GM19324 (cell line): ENCODE measurements around the gene DNAH17.

Experiments
- ATAC-seq: cut with Tn5 transposase; IDR thresholded peaks from one replicate; pipeline ENCODE4 v1.9.1; 2021; ENCODE audit warnings: mild to moderate bottlenecking, moderate library complexity; ENCODE audit not compliant: unreplicated experiment, low FRiP score

The DNAH17 gene, protein sequence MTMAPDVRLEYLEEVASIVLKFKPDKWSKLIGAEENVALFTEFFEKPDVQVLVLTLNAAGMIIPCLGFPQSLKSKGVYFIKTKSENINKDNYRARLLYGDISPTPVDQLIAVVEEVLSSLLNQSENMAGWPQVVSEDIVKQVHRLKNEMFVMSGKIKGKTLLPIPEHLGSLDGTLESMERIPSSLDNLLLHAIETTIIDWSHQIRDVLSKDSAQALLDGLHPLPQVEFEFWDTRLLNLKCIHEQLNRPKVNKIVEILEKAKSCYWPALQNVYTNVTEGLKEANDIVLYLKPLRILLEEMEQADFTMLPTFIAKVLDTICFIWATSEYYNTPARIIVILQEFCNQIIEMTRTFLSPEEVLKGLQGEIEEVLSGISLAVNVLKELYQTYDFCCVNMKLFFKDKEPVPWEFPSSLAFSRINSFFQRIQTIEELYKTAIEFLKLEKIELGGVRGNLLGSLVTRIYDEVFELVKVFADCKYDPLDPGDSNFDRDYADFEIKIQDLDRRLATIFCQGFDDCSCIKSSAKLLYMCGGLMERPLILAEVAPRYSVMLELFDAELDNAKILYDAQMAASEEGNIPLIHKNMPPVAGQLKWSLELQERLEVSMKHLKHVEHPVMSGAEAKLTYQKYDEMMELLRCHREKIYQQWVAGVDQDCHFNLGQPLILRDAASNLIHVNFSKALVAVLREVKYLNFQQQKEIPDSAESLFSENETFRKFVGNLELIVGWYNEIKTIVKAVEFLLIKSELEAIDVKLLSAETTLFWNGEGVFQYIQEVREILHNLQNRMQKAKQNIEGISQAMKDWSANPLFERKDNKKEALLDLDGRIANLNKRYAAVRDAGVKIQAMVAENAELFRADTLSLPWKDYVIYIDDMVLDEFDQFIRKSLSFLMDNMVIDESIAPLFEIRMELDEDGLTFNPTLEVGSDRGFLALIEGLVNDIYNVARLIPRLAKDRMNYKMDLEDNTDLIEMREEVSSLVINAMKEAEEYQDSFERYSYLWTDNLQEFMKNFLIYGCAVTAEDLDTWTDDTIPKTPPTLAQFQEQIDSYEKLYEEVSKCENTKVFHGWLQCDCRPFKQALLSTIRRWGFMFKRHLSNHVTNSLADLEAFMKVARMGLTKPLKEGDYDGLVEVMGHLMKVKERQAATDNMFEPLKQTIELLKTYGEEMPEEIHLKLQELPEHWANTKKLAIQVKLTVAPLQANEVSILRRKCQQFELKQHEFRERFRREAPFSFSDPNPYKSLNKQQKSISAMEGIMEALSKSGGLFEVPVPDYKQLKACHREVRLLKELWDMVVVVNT (N-terminal part only)

DNA sequence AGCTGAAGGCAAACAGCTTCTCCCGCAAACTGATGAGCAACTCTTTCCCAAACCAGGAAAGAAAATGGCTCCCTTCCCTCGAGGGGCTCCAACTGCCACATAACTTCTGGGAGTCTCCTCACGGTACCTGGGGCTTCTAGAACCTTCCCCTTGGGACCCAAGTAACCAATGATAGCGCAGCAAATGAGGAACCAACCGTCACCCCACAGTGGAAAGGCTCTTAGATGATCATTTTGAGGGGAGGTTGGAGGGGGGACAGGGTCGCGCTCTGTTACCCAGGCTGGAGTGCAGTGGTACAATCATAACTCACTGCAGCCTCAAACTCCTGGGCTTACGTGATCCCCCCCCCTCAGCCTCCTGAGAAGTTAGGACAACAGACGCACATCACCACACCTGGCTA, at the start of gene DNAH17:
Gene DNAH17, minus strand, starts transcription at position 101 of the 400 bp plus-strand sequence. CDS start 2,339 bp downstream, outside the sequence.
- no peak for ATAC-seq

DNA sequence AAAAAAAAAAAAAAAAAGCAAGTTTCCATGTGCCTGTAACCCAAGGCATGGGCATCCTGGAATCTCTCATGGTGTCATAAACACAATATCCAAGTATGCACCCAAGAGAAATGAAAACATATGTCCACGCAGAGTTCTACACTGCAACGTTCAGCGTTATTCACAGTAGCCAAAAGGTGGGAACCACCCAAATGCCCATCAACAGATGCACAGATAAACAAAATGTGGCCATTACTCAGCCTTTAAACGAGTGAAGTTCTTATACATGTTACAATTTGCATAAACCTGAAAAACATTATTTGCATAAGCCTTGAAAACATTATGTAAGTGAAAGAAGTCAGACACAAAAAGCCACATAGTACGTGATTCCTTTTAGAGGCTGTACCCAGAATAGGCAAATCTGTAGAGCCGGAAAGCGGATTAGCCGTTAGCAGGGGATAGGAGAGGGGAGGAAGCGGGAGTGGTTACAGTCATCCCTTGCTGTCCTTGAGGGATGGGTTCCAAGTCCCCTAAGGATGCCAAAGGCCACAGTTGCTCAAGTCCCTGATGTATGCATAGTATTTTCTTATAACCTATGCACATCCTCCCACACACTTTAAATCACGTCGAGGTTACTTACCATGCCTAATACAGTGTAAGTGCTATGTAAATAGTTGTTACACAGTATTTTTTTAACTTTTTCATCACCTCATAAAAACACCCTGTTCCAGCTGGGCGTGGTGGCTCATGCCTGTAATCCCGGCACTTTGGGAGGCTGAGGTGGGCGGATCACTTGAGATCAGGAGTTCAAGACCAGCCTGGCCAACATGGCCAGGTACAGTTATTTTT, 47.3 kb upstream of the DNAH17 start:
- no peak for ATAC-seq

DNA sequence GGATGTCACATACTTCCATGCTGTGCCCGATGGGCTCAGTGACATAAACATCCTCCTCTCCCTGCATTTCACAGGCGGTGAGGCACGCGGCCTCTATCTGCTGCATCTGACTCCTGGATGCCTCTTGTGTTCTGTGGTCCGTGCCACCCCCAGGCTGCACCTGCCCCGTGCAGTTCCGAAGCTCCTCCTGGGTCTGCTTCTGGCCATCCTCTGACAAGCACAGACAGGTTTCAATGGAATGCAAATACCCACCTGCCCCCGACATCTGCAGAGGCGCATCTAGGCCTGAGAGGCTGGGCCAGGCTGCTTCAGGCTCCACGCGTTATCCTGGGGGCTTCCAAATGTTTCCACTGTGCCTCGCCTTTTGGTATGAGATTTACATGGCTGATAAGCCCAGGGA, 46.3 kb upstream of the DNAH17 start:
- ATAC-seq = no peak

DNA sequence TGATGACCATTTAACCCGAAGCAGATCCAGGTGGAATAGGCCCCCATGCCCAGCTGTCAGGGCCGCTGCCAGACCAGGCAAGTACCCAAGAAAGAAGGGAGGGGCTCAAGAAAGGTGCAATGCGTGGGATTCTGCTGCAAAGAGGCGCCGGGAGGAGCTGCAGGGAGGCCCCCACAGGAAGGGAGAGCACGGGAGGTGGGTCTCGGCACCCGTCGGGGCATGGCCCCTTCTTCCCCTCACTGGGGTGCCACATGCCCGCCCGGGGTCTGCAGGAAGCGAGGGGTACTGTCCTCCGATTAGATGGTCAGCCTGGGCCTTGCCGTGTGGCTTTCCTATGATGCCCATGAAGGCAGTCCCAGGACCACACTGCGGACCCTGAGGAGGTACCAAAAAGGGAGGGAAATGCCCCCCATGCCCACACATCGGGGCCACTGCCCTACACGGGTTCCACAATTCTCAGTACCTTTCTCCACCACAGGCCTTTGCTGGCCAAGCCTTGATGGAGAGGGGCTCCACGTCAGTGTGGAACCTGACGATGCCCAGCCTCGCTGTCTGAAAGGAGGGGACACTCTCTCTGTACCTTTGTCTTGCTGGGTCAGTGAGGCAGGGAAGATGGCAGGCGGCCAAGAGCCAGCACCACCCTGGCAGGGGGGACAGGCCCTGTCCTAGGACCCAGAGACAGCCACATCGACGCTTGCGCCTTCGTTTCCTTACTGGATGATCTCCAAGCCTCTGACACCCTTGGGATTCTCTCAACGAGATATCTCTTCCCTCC, 45.5 kb upstream of the DNAH17 start:
- ATAC-seq = no peak

DNA sequence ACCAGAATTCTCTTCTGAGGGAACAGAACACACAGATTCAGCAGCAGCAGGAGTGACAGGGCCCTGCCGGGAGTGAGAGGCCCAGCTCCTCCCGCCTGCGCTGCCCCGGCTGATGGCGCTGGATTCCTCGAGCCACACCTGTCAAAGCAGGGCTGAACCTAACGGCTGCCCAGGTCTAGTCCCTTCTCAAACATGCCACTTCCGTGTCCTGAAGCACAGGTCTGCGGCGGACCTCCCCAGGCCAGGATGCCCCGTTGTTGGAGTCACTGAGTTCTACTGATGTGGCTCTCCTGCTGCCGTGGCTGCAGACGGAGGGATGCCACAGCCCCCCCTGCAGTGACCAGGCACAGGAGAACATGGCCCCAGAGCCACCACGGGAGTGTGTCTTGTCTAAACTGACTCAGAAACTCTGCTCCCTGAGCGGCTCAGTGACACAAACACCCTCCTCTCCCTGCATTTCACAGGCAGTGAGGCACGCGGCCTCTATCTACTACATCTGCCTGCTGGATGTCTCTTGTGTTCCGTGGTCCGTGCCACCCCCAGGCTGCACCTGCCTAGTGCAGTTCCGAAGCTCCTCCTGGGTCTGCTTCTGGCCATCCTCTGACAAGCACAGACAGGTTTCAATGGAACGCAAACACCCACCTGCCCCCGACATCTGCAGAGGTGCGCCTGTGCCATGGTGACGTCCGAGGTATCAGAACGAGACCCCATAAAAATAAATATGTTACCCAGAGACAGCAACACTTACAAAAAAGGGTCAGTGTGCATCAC, 44.7 kb upstream of the DNAH17 start:
- ATAC-seq = no peak

DNA sequence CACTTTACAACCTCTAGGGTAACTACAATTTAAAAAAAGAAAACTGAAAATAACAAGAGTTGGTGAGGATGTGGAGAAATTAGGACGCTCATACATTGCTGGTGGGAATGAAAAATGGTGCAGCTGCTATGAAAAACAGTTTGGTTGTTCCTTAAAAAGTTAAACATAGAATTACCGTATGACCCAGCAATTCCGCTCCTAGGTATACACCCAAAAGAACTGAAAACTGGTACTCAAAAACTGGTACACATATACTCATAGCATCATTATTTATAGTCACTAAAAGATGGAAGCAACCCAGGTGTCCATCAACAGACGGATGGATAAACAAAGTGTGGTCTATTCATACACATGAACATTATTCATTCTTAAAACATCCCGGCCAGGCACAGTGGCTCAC, 42.9 kb upstream of the DNAH17 start:
- ATAC-seq = no peak

DNA sequence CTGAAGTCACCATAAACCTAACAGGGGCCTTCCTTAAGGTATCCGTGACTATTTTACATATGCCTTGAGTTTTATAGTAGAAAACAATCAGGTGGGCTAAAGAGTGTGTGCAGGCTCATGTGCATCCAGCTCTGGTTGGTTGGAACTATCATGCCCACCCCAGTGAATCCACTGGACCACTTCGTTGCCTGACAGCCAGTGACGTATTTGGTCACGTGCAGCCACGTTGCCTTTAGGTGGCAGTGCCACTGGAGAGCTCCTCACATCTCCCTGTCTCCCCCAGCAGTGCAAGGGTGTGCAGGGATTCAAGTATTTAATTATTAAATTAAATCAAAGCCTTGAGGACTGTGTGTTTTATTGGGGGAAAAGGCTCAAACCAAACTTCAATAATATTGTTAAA, 42.1 kb upstream of the DNAH17 start:
- no peak for ATAC-seq

DNA sequence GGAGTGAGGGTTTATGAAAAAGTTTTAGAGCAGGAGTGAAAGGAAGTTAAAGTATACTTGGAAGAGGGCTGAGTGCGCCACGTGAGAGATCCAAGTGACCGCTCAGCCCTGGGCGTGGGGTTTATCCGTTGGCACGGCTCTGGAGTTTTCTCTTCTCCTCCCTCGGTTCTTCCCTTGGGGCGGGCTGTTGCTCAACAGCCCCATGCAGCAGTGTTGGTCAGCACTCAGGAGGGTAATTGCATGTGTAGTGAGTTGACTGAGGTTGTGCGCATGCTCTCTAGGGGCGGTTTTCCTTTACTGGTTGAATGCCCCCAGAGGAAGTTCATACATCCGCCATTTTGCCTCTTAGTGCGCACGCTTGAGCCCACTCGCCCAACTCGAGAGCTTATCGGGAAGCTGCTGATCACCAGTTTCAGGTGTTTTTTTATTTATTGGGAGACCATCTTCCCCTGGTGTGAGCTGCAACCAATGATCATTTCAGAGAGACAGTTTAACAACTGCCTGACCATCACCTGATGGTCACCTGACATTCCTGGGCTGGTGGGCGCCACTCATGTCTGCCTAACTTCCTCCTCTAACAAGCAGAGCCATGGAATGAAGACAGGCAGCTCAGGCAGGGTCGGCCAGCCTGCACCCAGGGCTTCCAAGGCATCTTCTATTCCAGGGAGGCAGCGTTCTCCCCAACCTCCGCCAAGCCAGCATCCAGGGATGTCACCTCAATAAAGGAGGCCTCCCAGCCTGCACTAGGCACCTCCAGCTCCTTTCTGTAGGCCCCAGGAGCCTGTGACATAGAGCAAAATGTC, 41.3 kb upstream of the DNAH17 start:
- ATAC-seq = no peak

DNA sequence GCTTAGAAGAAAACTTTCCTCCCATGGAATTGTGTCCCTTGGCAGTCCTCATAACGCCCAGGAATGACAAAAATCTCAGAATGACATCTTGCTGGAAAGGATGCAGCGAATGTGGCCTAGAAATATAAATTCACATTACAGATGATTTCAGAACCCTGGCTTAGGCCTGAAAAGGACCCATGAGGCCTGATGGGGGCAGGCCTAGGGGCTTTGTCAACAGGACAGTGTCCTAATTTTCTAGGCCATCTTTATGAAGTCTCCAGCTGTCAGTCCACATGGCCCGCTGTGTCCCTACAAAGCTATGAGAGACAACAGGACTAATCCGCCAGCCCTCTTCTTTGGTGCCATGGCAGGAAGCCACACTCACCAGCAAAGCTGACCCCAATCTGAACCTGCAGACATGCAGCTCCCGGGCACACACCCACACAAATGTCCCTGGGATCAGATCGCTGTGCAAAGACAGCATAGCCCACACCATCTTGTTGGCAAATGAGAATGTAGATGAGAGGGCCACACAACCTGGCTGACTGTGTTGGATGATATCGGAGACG, 40.4 kb upstream of the DNAH17 start:
- no peak for ATAC-seq

DNA sequence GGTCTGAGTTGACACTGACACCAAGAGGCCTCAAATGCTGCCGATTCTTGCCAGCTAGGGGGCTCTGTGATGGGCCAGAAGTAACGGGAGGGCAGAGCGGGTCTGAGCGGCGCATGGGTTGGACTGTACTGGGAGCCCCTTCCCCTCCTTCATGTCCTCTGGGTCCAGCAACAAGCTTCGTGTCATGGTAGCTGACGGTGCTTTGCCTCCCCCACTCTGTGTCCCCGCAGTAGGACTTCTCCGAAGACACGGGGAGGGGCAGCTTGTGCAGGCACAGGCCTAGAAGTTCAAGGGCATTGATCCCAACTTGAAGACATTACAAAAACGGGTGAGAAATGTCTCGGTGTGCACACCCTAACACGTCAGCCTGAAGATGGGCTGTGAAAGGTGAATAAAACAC, 39.8 kb upstream of the DNAH17 start:
- no peak for ATAC-seq

DNA sequence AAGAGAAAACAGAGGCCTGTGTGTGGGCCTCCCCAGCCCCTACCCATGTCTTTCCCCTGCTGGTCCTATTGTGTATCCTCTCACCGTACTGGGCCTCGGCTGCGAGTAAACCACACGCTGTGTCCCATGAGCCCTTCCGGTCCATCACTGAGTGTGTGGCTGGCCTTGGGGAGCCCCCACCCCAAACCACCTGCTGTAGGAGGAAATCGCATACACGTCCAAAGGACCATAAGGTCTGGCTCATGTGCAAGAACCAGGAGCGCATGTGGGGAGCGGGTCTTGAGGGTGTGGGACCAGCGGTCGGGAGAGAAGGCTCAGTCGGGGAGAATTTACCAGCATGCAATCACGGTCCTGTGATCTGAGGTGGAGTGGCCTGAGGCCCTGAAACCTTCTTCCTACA, 38.4 kb upstream of the DNAH17 start:
- no peak for ATAC-seq

DNA sequence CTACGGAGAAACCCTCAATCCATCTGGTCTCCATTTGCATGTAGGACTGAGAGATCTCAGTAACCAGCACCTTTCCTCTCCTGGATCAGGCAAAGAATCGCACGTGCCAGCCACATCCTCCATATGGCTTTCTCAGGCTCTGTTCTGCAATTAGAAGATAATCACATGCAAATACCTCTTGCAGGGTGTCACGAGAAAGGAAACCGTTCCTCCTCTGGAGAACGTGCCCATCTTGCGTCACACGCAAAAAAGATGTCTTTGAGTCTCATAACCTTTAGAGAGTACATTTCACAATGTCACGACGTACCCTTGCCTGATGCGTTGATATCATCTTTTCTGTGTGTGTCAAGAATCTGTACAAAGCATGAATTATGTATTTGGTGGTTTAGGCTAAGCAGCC, 36.2 kb upstream of the DNAH17 start:
- no peak for ATAC-seq

DNA sequence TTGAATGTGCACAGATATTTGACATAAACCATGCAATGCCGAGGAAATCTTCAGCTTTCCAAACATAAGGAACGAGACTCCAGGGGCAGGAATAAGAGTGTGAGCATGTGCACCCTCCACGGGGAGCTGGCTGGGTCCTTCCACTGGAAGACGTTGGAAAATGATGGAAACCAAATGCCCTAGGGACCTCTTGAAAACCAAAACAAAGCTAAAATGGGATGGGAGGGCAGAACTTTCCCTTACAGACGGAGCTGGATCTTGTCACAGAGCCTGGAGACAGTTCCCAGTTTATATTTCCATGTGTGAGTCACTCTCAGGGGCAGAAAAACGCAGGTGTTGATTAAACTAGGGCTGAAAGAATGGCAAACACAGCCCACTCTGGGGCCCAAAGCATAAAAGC, 34.4 kb upstream of the DNAH17 start:
- no peak for ATAC-seq

DNA sequence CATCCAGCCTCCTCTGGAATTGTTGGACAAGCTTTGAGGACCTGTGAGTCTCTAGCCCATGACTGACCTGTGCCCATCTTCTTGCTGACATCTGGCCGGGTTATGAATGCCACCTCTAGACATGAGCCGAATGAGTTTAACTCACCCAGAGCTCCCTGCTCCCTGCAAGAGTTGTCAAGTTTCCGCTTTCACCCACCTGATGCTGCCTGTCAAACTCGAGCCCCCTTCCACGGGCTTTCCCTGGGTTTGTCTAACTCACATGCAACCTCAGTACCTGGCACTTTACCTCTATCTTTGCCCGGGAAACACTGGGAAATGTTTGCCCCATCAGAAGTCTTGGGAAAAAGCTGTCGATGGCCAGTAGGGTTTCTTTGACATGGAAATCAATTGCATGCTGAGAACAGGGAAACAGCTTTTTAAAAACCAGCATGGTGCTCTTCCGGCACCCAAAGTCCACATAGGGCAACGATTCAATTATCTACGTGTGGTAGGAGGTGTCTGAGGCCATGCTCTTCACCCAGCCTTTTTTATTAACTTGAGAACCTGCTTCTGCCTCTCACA, 33.8 kb upstream of the DNAH17 start:
- ATAC-seq = no peak

DNA sequence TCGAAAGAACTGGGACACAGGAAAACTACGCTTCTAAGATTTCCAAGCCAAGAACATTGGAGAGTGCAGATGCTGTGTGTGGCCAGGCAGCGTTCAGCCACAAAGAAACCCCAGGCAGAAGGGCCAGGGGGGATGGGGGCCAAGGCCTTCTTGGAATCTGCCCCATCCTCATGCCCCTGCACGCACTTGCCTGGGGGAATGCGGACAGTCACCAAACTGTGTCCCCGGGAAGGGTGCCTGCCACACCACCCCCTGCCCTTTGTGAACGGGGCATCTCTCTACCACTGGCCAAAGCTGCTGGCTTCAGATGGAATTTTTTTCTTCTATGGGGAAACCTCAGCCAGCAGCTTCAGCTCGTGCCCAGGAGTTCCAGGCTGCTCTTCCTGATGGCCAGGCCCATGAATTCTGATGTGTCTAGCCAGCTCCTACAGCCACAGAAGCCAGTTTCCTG, 32.0 kb upstream of the DNAH17 start:
- ATAC-seq = no peak

DNA sequence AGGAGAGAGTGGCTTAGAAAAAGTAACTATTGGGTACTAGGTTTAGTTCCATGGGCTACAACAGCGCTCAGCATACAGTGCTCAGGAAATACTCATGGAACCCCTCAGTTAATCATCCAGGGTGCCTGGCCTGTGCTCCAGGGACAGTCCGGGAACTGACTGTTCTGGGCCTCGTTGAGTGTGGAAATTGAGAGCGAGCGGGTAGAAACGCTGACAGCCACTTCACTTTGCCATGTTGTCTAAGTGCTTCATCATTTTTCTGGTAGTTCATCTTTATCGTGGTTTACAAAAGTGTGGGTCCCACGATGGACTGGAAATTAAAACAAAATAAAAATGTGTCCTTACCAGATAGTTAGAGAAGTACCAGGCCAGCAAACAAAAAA, 31.6 kb upstream of the DNAH17 start:
- no peak for ATAC-seq
